HepG2 (cell line): ENCODE results near the gene GGA3. TPM values are rescaled to one million over a fixed set of nuclear protein-coding genes. Genes with fewer than 3 reads are reported as not detected.

ENCODE experiments used
- CBX5 ChIP-seq: sonication (generic); formaldehyde crosslinking; IDR thresholded peaks from 2 replicates; pipeline ENCODE4 v1.4.0; 2020; ENCODE audit warnings: missing genetic modification reagents, borderline replicate concordance
- FLYWCH1 ChIP-seq: sonication (generic); formaldehyde crosslinking; IDR thresholded peaks from 2 replicates; pipeline ENCODE4 v1.8.1; 2023; ENCODE audit warnings: mild to moderate bottlenecking, missing genetic modification reagents
- SRF ChIP-seq: IDR thresholded peaks from 2 replicates; pipeline ENCODE4 v1.6.1; 2011; ENCODE audit warnings: mild to moderate bottlenecking, low read depth, low read length, moderate library complexity
- TCF12 ChIP-seq, 2 experiments: fragments of 450-650 bp in 1 of 2; sonication (generic) in 1 of 2; formaldehyde crosslinking in 1 of 2; IDR thresholded peaks; 2 replicates each; pipeline versions ENCODE4 v1.6.1 to v1.8.0; 2017 to 2022; ENCODE audit warnings: antibody characterized with exemption in 1 of 2, mild to moderate bottlenecking in 1 of 2, missing genetic modification reagents in 1 of 2, moderate library complexity in 1 of 2
- TFDP2 ChIP-seq: sonication (generic); formaldehyde crosslinking; IDR thresholded peaks from 2 replicates; pipeline ENCODE4 v1.4.0; 2020; ENCODE audit warnings: missing genetic modification reagents
- ZMYM3 ChIP-seq: sonication (generic); formaldehyde crosslinking; IDR thresholded peaks from 2 replicates; pipeline ENCODE4 v1.5.1; 2020; ENCODE audit warnings: mild to moderate bottlenecking, missing genetic modification reagents
- ZNF101 ChIP-seq: sonication (generic); formaldehyde crosslinking; IDR thresholded peaks from 2 replicates; pipeline ENCODE4 v1.4.0; 2020; ENCODE audit warnings: mild to moderate bottlenecking, low read depth, missing genetic modification reagents, borderline replicate concordance
- ZNF335 ChIP-seq: sonication (generic); formaldehyde crosslinking; IDR thresholded peaks from 2 replicates; pipeline ENCODE4 v1.4.0; 2020; ENCODE audit warnings: missing genetic modification reagents
- ZNF350 ChIP-seq: sonication (generic); formaldehyde crosslinking; IDR thresholded peaks from 2 replicates; pipeline ENCODE4 v1.4.0; 2020; ENCODE audit warnings: mild to moderate bottlenecking, low read depth, missing genetic modification reagents, borderline replicate concordance
- ZNF546 ChIP-seq: sonication (generic); formaldehyde crosslinking; conservative IDR thresholded peaks from 2 replicates; pipeline ENCODE4 v1.8.1; 2023; ENCODE audit warnings: mild to moderate bottlenecking, missing genetic modification reagents
- ZNF549 ChIP-seq: sonication (generic); formaldehyde crosslinking; IDR thresholded peaks from 2 replicates; pipeline ENCODE4 v1.5.0; 2020; ENCODE audit warnings: missing genetic modification reagents
- ZNF749 ChIP-seq: sonication (generic); formaldehyde crosslinking; IDR thresholded peaks from 2 replicates; pipeline ENCODE4 v1.8.0; 2022; ENCODE audit warnings: mild to moderate bottlenecking, missing genetic modification reagents, moderate library complexity, borderline replicate concordance
- ZNF775 ChIP-seq: sonication (generic); formaldehyde crosslinking; IDR thresholded peaks from 2 replicates; pipeline ENCODE4 v1.4.0; 2020; ENCODE audit warnings: missing genetic modification reagents, mild to moderate bottlenecking, moderate library complexity, borderline replicate concordance
- ZNF784 ChIP-seq: sonication (generic); formaldehyde crosslinking; IDR thresholded peaks from 2 replicates; pipeline ENCODE4 v1.5.1; 2020; ENCODE audit warnings: missing genetic modification reagents, mild to moderate bottlenecking, borderline replicate concordance
- polyA plus RNA-seq, 8 experiments: library from polyadenylated mRNA; depleted of rRNA in 3 of 8; stranded (reverse) in 7 of 8; unstranded in 1 of 8; fragments of >200 nt; fragmentation: Illumina TruSeq in 4 of 8; extraction: Trizol in 4 of 8; gene quantifications; 2 replicates each; pipeline versions ENCODE4 v1.2.1 to v1.2.3, GENCODE V29; 2011 to 2016; ENCODE audit warnings: low read depth in 4 of 8, missing spikeins in 1 of 8, mixed read lengths in 1 of 8; ENCODE audit not compliant: insufficient read depth in 1 of 8
- total RNA-seq, 5 experiments: library from RNA; depleted of rRNA; stranded (reverse); fragments of >200 nt; fragmentation: Illumina TruSeq; extraction: Trizol; gene quantifications; 2 replicates each; pipeline ENCODE4 v1.2.3, GENCODE V29; 2016; ENCODE audit warnings: low read depth in 1 of 5
- TF ChIP-seq, protein P1 (sequence below): IDR thresholded peaks from 2 replicates; pipeline ENCODE4 v1.6.1; 2016
- TF ChIP-seq, protein P2 (sequence below): sonication (generic); formaldehyde crosslinking; IDR thresholded peaks from 2 replicates; pipeline ENCODE4 v1.4.0; 2020; ENCODE audit warnings: missing genetic modification reagents
- TF ChIP-seq, protein P3 (sequence below): conservative IDR thresholded peaks from 2 replicates; pipeline ENCODE4 v1.6.1; 2018; ENCODE audit warnings: missing genetic modification reagents
- TF ChIP-seq, protein P4 (sequence below): sonication (generic); formaldehyde crosslinking; IDR thresholded peaks from 2 replicates; pipeline ENCODE4 v1.4.0; 2020; ENCODE audit warnings: missing genetic modification reagents, borderline replicate concordance

GGA3 gene
- total and polyA plus RNA-seq, 2 of the 13 experiments (the other 11 are each of a cell fraction or from before 2014, with no cell fraction given): 28.4 to 43.7 TPM

- TF ChIP-seq TFDP2 (no peak), ZNF335 (CRISPR knock-in tag) (no peak), ZNF775 (CRISPR knock-in tag) (no peak), FLYWCH1 (no peak), TCF12 (IDR thresholded peaks at IDR 0.05) (no peak), TCF12 (CRISPR knock-in tag; IDR thresholded peaks at IDR 0.05) (0 out of 2 replicates have a peak, but pooled peaks have one; percentile 32), ZNF549 (CRISPR knock-in tag) (no peak), CBX5 (CRISPR knock-in tag) (no peak), ZNF101 (no peak), ZMYM3 (CRISPR knock-in tag) (no peak), ZNF350 (CRISPR knock-in tag) (no peak), ZNF546 (CRISPR knock-in tag) (no peak), ZNF749 (CRISPR knock-in tag) (no peak), ZNF784 (CRISPR knock-in tag) (no peak), SRF (no peak)
- TF ChIP-seq, protein P1, sequence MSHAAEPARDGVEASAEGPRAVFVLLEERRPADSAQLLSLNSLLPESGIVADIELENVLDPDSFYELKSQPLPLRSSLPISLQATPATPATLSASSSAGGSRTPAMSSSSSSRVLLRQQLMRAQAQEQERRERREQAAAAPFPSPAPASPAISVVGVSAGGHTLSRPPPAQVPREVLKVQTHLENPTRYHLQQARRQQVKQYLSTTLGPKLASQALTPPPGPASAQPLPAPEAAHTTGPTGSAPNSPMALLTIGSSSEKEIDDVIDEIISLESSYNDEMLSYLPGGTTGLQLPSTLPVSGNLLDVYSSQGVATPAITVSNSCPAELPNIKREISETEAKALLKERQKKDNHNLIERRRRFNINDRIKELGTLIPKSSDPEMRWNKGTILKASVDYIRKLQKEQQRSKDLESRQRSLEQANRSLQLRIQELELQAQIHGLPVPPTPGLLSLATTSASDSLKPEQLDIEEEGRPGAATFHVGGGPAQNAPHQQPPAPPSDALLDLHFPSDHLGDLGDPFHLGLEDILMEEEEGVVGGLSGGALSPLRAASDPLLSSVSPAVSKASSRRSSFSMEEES: no peak
- TF ChIP-seq, protein P2, sequence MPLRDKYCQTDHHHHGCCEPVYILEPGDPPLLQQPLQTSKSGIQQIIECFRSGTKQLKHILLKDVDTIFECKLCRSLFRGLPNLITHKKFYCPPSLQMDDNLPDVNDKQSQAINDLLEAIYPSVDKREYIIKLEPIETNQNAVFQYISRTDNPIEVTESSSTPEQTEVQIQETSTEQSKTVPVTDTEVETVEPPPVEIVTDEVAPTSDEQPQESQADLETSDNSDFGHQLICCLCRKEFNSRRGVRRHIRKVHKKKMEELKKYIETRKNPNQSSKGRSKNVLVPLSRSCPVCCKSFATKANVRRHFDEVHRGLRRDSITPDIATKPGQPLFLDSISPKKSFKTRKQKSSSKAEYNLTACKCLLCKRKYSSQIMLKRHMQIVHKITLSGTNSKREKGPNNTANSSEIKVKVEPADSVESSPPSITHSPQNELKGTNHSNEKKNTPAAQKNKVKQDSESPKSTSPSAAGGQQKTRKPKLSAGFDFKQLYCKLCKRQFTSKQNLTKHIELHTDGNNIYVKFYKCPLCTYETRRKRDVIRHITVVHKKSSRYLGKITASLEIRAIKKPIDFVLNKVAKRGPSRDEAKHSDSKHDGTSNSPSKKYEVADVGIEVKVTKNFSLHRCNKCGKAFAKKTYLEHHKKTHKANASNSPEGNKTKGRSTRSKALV (CRISPR knock-in tag): peak; percentile 44; the same call in 1 of the 2 replicates
- TF ChIP-seq, protein P3, sequence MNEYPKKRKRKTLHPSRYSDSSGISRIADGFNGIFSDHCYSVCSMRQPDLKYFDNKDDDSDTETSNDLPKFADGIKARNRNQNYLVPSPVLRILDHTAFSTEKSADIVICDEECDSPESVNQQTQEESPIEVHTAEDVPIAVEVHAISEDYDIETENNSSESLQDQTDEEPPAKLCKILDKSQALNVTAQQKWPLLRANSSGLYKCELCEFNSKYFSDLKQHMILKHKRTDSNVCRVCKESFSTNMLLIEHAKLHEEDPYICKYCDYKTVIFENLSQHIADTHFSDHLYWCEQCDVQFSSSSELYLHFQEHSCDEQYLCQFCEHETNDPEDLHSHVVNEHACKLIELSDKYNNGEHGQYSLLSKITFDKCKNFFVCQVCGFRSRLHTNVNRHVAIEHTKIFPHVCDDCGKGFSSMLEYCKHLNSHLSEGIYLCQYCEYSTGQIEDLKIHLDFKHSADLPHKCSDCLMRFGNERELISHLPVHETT (CRISPR knock-in tag): no peak
- TF ChIP-seq, protein P4, sequence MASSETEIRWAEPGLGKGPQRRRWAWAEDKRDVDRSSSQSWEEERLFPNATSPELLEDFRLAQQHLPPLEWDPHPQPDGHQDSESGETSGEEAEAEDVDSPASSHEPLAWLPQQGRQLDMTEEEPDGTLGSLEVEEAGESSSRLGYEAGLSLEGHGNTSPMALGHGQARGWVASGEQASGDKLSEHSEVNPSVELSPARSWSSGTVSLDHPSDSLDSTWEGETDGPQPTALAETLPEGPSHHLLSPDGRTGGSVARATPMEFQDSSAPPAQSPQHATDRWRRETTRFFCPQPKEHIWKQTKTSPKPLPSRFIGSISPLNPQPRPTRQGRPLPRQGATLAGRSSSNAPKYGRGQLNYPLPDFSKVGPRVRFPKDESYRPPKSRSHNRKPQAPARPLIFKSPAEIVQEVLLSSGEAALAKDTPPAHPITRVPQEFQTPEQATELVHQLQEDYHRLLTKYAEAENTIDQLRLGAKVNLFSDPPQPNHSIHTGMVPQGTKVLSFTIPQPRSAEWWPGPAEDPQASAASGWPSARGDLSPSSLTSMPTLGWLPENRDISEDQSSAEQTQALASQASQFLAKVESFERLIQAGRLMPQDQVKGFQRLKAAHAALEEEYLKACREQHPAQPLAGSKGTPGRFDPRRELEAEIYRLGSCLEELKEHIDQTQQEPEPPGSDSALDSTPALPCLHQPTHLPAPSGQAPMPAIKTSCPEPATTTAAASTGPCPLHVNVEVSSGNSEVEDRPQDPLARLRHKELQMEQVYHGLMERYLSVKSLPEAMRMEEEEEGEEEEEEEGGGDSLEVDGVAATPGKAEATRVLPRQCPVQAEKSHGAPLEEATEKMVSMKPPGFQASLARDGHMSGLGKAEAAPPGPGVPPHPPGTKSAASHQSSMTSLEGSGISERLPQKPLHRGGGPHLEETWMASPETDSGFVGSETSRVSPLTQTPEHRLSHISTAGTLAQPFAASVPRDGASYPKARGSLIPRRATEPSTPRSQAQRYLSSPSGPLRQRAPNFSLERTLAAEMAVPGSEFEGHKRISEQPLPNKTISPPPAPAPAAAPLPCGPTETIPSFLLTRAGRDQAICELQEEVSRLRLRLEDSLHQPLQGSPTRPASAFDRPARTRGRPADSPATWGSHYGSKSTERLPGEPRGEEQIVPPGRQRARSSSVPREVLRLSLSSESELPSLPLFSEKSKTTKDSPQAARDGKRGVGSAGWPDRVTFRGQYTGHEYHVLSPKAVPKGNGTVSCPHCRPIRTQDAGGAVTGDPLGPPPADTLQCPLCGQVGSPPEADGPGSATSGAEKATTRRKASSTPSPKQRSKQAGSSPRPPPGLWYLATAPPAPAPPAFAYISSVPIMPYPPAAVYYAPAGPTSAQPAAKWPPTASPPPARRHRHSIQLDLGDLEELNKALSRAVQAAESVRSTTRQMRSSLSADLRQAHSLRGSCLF: no peak
Measured at GRCh38 chr17:75288770-75289114, 27.3 kb upstream of the GGA3 start (continued).
